Bronchial epithelial cell (primary cell): ENCODE data around the gene NEDD4. TPM values are rescaled to one million over a fixed set of nuclear protein-coding genes. Genes with fewer than 3 reads are reported as not detected.

ENCODE experiments used
- DNase-seq: peaks from one replicate; pipeline ENCODE4 v3.0.0-alpha.2; 2010; ENCODE audit warnings: low read depth
- FAIRE-seq: peaks from 2 replicates; lab custom pipeline; 2011; peaks lifted over from hg19 to GRCh38; lab: Jason Lieb, UNC
- H3K27me3 ChIP-seq: 2 replicates; pipeline ENCODE4 v1.5.1; 2011; ENCODE audit warnings: low read length; ENCODE audit not compliant: control insufficient read depth, insufficient read depth
- H3K36me3 ChIP-seq: 2 replicates; pipeline ENCODE4 v1.5.1; 2011; ENCODE audit warnings: low read length; ENCODE audit not compliant: control insufficient read depth, insufficient read depth
- H3K4me3 ChIP-seq: 2 replicates; pipeline ENCODE4 v1.5.1; 2011; ENCODE audit warnings: mild to moderate bottlenecking, low read depth, low read length, control low read depth
- total RNA-seq: library from RNA; depleted of rRNA; stranded (reverse); fragments of >200 nt; gene quantifications from 2 replicates; pipeline ENCODE4 v1.2.1, GENCODE V29; 2014
- TF ChIP-seq, protein P1 (sequence below): IDR thresholded peaks from 2 replicates; pipeline ENCODE4 v1.5.1; 2011; ENCODE audit warnings: mild to moderate bottlenecking, moderate library complexity, low read length, control low read depth, inconsistent platforms; ENCODE audit not compliant: insufficient read depth, severe bottlenecking

NEDD4 gene
- total RNA-seq, 1 donor from 2014 or later, result 37.1 TPM

DNA sequence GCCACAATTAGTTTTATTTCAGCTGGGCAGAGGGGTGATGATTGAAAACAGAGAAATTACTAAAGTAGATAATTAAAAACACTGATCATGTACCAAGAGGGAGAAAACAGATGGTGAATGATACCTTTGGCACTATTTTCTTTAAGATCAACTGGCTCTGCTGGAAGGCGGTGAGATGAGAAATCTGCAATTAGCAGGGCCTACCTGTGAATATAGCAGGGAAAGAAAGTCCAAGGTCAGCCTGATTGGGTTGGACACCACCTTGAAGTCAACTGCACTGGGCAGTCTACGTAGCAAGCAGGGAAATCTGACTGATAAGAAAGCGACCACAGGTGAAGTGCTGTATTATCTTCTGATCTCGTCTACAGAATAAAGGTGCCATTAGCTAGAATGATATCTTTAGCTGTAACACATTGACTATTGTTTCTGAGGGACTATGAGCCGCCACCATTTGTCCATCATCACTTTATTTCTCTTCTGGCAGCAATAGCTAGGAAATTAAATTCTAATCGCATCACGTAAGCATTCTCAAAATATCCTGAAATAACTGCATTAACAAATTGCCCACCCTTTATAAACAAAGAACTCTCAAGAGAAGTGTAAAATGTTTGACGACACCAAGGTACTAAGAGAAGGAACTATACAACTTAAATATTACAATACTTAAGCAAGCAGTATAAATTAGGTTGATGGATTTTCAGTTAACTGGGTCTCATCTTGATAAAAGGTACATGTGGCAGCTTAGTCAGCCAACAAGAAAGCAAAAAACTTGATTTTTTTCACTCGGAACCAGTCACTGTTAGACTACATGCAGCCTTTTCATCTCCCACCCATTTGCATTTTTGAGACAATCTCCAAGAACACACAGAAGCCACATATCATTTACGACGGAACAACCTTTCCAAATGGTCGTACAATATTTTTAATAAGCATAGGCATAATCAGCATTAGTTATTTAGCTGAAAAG lies 1.3 kb downstream of the NEDD4 start:
- DNase-seq (no peak), FAIRE-seq (peak; percentile 18)
- Histone ChIP-seq H3K4me3 (peak overlapping the region; percentile 80), H3K36me3 (peaks cover 1% of the 10 kb centered on the region), H3K27me3 (no peaks in the 10 kb centered on the region)
- TF ChIP-seq, protein P1, sequence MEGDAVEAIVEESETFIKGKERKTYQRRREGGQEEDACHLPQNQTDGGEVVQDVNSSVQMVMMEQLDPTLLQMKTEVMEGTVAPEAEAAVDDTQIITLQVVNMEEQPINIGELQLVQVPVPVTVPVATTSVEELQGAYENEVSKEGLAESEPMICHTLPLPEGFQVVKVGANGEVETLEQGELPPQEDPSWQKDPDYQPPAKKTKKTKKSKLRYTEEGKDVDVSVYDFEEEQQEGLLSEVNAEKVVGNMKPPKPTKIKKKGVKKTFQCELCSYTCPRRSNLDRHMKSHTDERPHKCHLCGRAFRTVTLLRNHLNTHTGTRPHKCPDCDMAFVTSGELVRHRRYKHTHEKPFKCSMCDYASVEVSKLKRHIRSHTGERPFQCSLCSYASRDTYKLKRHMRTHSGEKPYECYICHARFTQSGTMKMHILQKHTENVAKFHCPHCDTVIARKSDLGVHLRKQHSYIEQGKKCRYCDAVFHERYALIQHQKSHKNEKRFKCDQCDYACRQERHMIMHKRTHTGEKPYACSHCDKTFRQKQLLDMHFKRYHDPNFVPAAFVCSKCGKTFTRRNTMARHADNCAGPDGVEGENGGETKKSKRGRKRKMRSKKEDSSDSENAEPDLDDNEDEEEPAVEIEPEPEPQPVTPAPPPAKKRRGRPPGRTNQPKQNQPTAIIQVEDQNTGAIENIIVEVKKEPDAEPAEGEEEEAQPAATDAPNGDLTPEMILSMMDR, result no peak

DNA sequence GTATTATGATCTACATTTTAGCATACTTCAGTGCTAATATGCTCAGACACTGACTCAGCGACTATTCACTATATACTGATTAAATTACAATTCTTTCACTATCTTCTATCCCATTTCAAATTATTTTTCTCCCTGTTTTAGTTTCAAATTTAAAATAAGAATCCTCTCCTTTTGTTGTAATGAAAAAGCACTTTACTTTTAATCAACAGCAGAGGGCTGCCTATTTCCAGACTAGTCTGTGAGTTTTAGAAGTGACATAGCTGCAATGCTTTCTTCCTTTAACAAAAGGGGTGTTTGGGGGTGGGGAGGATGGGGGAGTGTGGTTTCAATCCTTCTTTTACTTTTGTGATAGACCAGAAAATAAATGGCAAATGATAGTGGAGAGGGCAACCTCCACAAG lies 2.4 kb downstream of the NEDD4 start:
- peaks cover 1% of the 10 kb centered on the region for H3K36me3 ChIP-seq
- no peak for DNase-seq

GRCh38 chr15:55990516-55990915 lies 2.9 kb downstream of the NEDD4 start:
- peaks cover 1% of the 10 kb centered on the region for H3K36me3 ChIP-seq
- TF ChIP-seq, protein P1, result no peak
- FAIRE-seq, result no peak
- H3K27me3 ChIP-seq, result no peaks in the 10 kb centered on the region
- DNase-seq, result no peak
- no peak overlapping the region for H3K4me3 ChIP-seq

More for the DNA sequence above, 2.4 kb downstream of the NEDD4 start:
- no peak for FAIRE-seq
- Histone ChIP-seq H3K4me3 (no peak overlapping the region), H3K27me3 (no peaks in the 10 kb centered on the region)
- TF ChIP-seq, protein P1, result no peak

- DNase-seq (no peak), FAIRE-seq (no peak)
- TF ChIP-seq, protein P1, result no peak
- Histone ChIP-seq H3K27me3 (no peaks in the 10 kb centered on the region), H3K36me3 (peaks cover 2% of the 10 kb centered on the region), H3K4me3 (no peak overlapping the region)
Observed at GRCh38 chr15:55989383-55989782, 4.0 kb downstream of the NEDD4 start.

DNA sequence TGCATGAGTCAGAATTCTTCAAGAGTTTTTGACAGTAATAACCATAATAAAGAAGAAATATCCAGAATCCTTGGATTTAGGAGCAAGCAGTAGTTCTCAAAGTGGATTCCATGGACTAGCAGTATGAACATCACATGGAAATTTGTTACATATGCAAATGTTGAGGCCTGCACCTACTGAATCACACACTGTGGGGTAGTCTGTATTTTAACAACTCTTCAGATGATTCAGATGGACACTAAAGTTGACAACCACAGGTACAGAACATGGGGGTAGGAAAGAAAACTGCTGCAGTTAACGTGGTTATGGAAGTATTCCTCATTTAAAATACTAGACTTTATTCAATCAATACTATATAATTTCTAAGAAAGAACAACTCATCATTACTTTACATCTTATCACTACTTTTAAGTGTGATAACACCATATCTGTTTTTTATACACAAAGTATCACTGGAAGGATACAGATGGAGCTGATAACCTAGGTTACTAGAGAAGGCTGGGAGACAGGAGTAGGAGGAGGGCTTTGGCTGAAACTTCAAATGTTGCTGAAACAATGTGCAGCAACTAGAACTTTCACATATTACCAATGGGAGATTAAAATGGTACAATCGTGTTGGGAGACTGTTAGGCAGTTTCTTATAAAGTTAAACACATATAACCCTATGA lies 11.7 kb downstream of the NEDD4 start:
- DNase-seq (no peak), FAIRE-seq (no peak)
- Histone ChIP-seq H3K27me3 (no peaks in the 10 kb centered on the region), H3K4me3 (no peak overlapping the region), H3K36me3 (peaks cover 1% of the 10 kb centered on the region)
- TF ChIP-seq, protein P1, result no peak
